ENCODE data around the gene CALML6. TPM values are rescaled to one million over a fixed set of nuclear protein-coding genes. Genes with fewer than 3 reads are reported as not detected.

CALML6 gene
- total and polyA plus RNA-seq, 2 of the 4 experiments (the other 2 are of a cell fraction): 0.91 TPM; not detected in 1

- dilution Hi-C loops (cut with HindIII; ENCODE audit: low sequenced_read_pairs, unreplicated experiment): no loop called here
- TF ChIP-seq POLR2A (IDR thresholded peaks at IDR 0.05; ENCODE audit: low read depth, low read length): no peak
- TF ChIP-seq, protein P1, sequence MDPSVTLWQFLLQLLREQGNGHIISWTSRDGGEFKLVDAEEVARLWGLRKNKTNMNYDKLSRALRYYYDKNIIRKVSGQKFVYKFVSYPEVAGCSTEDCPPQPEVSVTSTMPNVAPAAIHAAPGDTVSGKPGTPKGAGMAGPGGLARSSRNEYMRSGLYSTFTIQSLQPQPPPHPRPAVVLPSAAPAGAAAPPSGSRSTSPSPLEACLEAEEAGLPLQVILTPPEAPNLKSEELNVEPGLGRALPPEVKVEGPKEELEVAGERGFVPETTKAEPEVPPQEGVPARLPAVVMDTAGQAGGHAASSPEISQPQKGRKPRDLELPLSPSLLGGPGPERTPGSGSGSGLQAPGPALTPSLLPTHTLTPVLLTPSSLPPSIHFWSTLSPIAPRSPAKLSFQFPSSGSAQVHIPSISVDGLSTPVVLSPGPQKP (IDR thresholded peaks at IDR 0.05; ENCODE audit: borderline replicate concordance, low read depth, low read length): no peak
- no peak for TF ChIP-seq MXI1 (IDR thresholded peaks at IDR 0.05; ENCODE audit: borderline replicate concordance, low read depth, low read length)
- TF ChIP-seq RCOR1 (IDR thresholded peaks at IDR 0.05; ENCODE audit: insufficient replicate concordance, low read length): no peak
- no peak for TF ChIP-seq CEBPB (IDR thresholded peaks at IDR 0.05; ENCODE audit: low read depth, low read length)
- TF ChIP-seq BHLHE40 (IDR thresholded peaks at IDR 0.05; ENCODE audit: low read depth, low read length): no peak
- TF ChIP-seq RFX5 (IDR thresholded peaks at IDR 0.05; ENCODE audit: low read depth, low read length): no peak
- no peak for TF ChIP-seq CHD1 (IDR thresholded peaks at IDR 0.05; ENCODE audit: low read depth, low read length)
- TF ChIP-seq MAZ (IDR thresholded peaks at IDR 0.05; ENCODE audit: borderline replicate concordance, low read depth, low read length): no peak
- TF ChIP-seq NFE2L2 (IDR thresholded peaks at IDR 0.05; ENCODE audit: low read depth, low read length): no peak
- TF ChIP-seq, protein P2, sequence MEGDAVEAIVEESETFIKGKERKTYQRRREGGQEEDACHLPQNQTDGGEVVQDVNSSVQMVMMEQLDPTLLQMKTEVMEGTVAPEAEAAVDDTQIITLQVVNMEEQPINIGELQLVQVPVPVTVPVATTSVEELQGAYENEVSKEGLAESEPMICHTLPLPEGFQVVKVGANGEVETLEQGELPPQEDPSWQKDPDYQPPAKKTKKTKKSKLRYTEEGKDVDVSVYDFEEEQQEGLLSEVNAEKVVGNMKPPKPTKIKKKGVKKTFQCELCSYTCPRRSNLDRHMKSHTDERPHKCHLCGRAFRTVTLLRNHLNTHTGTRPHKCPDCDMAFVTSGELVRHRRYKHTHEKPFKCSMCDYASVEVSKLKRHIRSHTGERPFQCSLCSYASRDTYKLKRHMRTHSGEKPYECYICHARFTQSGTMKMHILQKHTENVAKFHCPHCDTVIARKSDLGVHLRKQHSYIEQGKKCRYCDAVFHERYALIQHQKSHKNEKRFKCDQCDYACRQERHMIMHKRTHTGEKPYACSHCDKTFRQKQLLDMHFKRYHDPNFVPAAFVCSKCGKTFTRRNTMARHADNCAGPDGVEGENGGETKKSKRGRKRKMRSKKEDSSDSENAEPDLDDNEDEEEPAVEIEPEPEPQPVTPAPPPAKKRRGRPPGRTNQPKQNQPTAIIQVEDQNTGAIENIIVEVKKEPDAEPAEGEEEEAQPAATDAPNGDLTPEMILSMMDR (conservative IDR thresholded peaks at IDR 0.05; ENCODE audit: low read depth, low read length): no peak
- TF ChIP-seq, protein P3, sequence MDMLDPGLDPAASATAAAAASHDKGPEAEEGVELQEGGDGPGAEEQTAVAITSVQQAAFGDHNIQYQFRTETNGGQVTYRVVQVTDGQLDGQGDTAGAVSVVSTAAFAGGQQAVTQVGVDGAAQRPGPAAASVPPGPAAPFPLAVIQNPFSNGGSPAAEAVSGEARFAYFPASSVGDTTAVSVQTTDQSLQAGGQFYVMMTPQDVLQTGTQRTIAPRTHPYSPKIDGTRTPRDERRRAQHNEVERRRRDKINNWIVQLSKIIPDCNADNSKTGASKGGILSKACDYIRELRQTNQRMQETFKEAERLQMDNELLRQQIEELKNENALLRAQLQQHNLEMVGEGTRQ (IDR thresholded peaks at IDR 0.05; ENCODE audit: low read depth, low read length): no peak
- no peak for TF ChIP-seq RAD21 (IDR thresholded peaks at IDR 0.05; ENCODE audit: low read length)
- TF ChIP-seq SMC3 (IDR thresholded peaks at IDR 0.05; ENCODE audit: low read depth, low read length): no peak
Measured at GRCh38 chr1:1922956-1923833, 8.1 kb downstream of the CALML6 start.

More at GRCh38 chr1:1922956-1923833, 8.1 kb downstream of the CALML6 start:
- no peak overlapping the region for H3K18ac ChIP-seq (ENCODE audit: low read depth, low read length)
- no peak overlapping the region for H3K56ac ChIP-seq (ENCODE audit: extremely low read depth, insufficient read depth, low read length)
- no peak for DNase-seq
- H2BK5ac ChIP-seq (ENCODE audit: low read depth, low read length, poor library complexity, severe bottlenecking): no peak overlapping the region
- ChIA-PET CTCF (interaction anchor here (1.1 kb wide), 1 partner anchor 217 kb away, joined by 3 read pairs; no protein-coding TSS in a partner anchor), POLR2A (ENCODE audit: unreplicated experiment) (no interaction called here)
- no peaks in the 10 kb centered on the region for H3K79me1 ChIP-seq (ENCODE audit: low read depth in 1 of 2, low read length in 2 of 2)
- H2AK9ac ChIP-seq (replicated peaks; ENCODE audit: low read depth, low read length, poor library complexity): no peak overlapping the region
- peaks cover 2% of the 10 kb centered on the region; the same call in 1 of the 2 replicates for H3K4me1 ChIP-seq (ENCODE audit: control insufficient read depth, insufficient read depth, low read length)
- H4K8ac ChIP-seq (ENCODE audit: low read depth in 2 of 2, low read length in 2 of 2): no peak overlapping the region
- H3K14ac ChIP-seq (replicated peaks; ENCODE audit: low read depth, low read length): no peak overlapping the region
- no peak overlapping the region for H2AK5ac ChIP-seq (ENCODE audit: low read depth, low read length)
- H3K36me3 ChIP-seq (ENCODE audit: control insufficient read depth, insufficient read depth, low read length): no peaks in the 10 kb centered on the region
- no peak overlapping the region for H3K9ac ChIP-seq (ENCODE audit: low read depth, low read length)
- no TSS peak for BruUV-seq (replicated peaks)
- no peak overlapping the region for H3K4me2 ChIP-seq (ENCODE audit: low read depth, low read length)
- WGBS, 2 experiments (ENCODE audit: extremely low coverage in 2 of 2, insufficient read length in 1 of 2): 56% methylated on average over 7 of the region's 29 CpGs; no CpG with 5 or more reads in 1 of the 2 experiments
- no peak overlapping the region for H3K4ac ChIP-seq (ENCODE audit: low read depth, low read length)
- H4K5ac ChIP-seq (ENCODE audit: low read depth, low read length): no peak overlapping the region
- H3K9me1 ChIP-seq (ENCODE audit: insufficient read depth, low read length): peaks cover 4% of the 10 kb centered on the region; the same call in 1 of the 2 replicates
- ATAC-seq (ENCODE audit: low read depth): no peak
- H3K4me3 ChIP-seq (ENCODE audit: insufficient read depth, low read depth, low read length): no peak overlapping the region
- H3K27me3 ChIP-seq (ENCODE audit: control insufficient read depth, insufficient read depth, low read length): peaks cover 5% of the 10 kb centered on the region; the same call in 1 of the 2 replicates
- no peak overlapping the region for H3K23ac ChIP-seq (ENCODE audit: low read depth, low read length)
- no peaks in the 10 kb centered on the region for H3K9me3 ChIP-seq (ENCODE audit: control insufficient read depth, insufficient read depth, low read length)
- no peak overlapping the region for H2AFZ ChIP-seq (replicated peaks; ENCODE audit: low read length, poor library complexity)
- H3K27ac ChIP-seq (ENCODE audit: insufficient read depth, low read length): no peak overlapping the region
- no peaks in the 10 kb centered on the region for H4K20me1 ChIP-seq (ENCODE audit: insufficient read depth, low read length)
- no peak overlapping the region for H2BK15ac ChIP-seq (ENCODE audit: low read depth, low read length)
- H4K91ac ChIP-seq (ENCODE audit: insufficient read depth, low read depth, low read length): no peak overlapping the region
- no peak overlapping the region for H2BK20ac ChIP-seq (ENCODE audit: low read depth, low read length)
- intact Hi-C loops (cut with micrococcal nuclease): no loop called here
- in situ Hi-C loops (cut with MboI; ENCODE audit: low sequenced_read_pairs): no loop called here
- no peak overlapping the region for H2BK120ac ChIP-seq (ENCODE audit: low read depth, low read length)

Measured in IMR-90 (cell line).